ENCODE data around the gene VDAC2. TPM values are rescaled to one million over a fixed set of nuclear protein-coding genes. Genes with fewer than 3 reads are reported as not detected.

The VDAC2 gene

DNA sequence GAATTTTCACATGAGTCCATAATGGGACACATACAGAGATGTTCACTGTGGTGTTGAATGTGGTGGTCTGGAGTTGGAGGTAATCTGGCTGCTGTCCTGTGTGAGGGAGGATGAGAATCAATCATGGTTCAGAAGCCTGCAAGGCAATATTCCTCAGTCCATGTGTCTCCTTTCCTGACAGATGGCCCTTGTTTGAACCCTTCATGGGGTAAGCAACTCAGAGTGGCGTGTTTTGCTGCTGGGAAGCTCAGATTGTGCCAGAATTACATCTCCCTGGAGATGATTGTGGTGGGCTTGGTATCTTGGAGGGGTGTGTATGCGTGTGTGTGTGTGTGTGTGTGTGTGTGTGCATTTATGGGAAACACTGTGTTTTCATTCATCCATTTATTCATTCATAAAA, 69.6 kb downstream of the VDAC2 start:
- no peaks in the 10 kb centered on the region for H3K27me3 ChIP-seq (ENCODE audit: insufficient read depth, low read length, poor library complexity)
- no peak overlapping the region for H3K4me3 ChIP-seq (ENCODE audit: low read length)
- no peak overlapping the region for H4K5ac ChIP-seq (ENCODE audit: low read length)
- no peak overlapping the region for H3K27ac ChIP-seq (ENCODE audit: low read depth, low read length)
- no peak overlapping the region for H2BK120ac ChIP-seq (ENCODE audit: low read depth, low read length)
- no peak overlapping the region for H3K9ac ChIP-seq (ENCODE audit: low read length)
- H3K36me3 ChIP-seq (ENCODE audit: control insufficient read depth, insufficient read depth, low read length) = no peaks in the 10 kb centered on the region
- no peak overlapping the region for H2AK5ac ChIP-seq (ENCODE audit: low read length)
- no peak for DNase-seq
- WGBS (ENCODE audit: extremely low coverage, insufficient coverage, low lambda C conversion rate) = no CpG with 5 or more reads among the region's 2 CpGs
- H2BK5ac ChIP-seq (ENCODE audit: low read length) = no peak overlapping the region
- no peak overlapping the region for H3K18ac ChIP-seq (ENCODE audit: low read length)
- no peaks in the 10 kb centered on the region for H3K4me1 ChIP-seq (ENCODE audit: control insufficient read depth, low read depth, low read length)
- H3K79me1 ChIP-seq (ENCODE audit: low read length) = no peaks in the 10 kb centered on the region
- no peaks in the 10 kb centered on the region for H3K79me2 ChIP-seq (ENCODE audit: control insufficient read depth, insufficient read depth, low read length)
- no peak overlapping the region for H3K4ac ChIP-seq (ENCODE audit: low read depth, low read length)
- H3K4me2 ChIP-seq (ENCODE audit: low read length) = no peak overlapping the region
- no peak overlapping the region for H3K56ac ChIP-seq (ENCODE audit: low read length)
- no peak overlapping the region for H3K23ac ChIP-seq (ENCODE audit: low read length)
- H4K8ac ChIP-seq (ENCODE audit: low read depth, low read length) = no peak overlapping the region
- no peak overlapping the region for H2BK15ac ChIP-seq (replicated peaks; ENCODE audit: low read depth)

Small RNA genes within 50 kb of the gene (small RNA-seq; reads per million reads assigned to genes)
- gene HMGA1P5 (ENCODE audit: insufficient read depth) (not detected), gene RPL39P25 (ENCODE audit: insufficient read depth) (not detected)
